HCT116 (cell line): ENCODE results near the gene RCOR1.

Experiments
- CEBPB ChIP-seq: IDR thresholded peaks from 2 replicates; pipeline ENCODE4 v1.6.1; 2012; ENCODE audit warnings: low read depth
- EGR1 ChIP-seq: IDR thresholded peaks from 2 replicates; pipeline ENCODE4 v1.6.1; 2012; ENCODE audit warnings: low read depth
- EZH2 ChIP-seq: fragments of 200-600 bp; sonication (generic); IDR thresholded peaks from 2 replicates; pipeline ENCODE4 v1.6.1; 2017; ENCODE audit warnings: antibody characterized with exemption, mixed run types
- EZH2phosphoT487 ChIP-seq: fragments of 200-600 bp; IDR thresholded peaks from 2 replicates; pipeline ENCODE4 v1.6.1; 2018; ENCODE audit warnings: antibody characterized with exemption, borderline replicate concordance
- POLR2A ChIP-seq: IDR thresholded peaks from 2 replicates; pipeline ENCODE4 v1.7.0; 2011; ENCODE audit warnings: borderline replicate concordance; ENCODE audit not compliant: insufficient read depth, insufficient read length; ENCODE audit errors: extremely low read depth
- POLR2AphosphoS5 ChIP-seq: IDR thresholded peaks from 2 replicates; pipeline ENCODE4 v1.6.1; 2011; ENCODE audit warnings: mild to moderate bottlenecking, low read depth, low read length, moderate library complexity
- SP1 ChIP-seq: IDR thresholded peaks from 2 replicates; pipeline ENCODE4 v1.6.1; 2012; ENCODE audit warnings: low read depth
- TCF7L2 ChIP-seq: IDR thresholded peaks from 2 replicates; pipeline ENCODE4 v1.7.0; 2011; ENCODE audit warnings: borderline replicate concordance, inconsistent platforms; ENCODE audit not compliant: insufficient read depth, insufficient read length; ENCODE audit errors: extremely low read depth
- ZNF274 ChIP-seq: fragments of 200-500 bp; sonication (Bioruptor generic); IDR thresholded peaks from 2 replicates; pipeline ENCODE4 v1.6.1; 2014; ENCODE audit warnings: mild to moderate bottlenecking, low read depth, low read length, inconsistent platforms
- TF ChIP-seq, protein P1 (sequence below), 3 experiments: fragments of 200-600 bp in 1 of 3; sonication (generic) in 1 of 3; IDR thresholded peaks in 2 of 3; conservative IDR thresholded peaks in 1 of 3; 2 replicates each; pipeline ENCODE4 v1.5.1; 2012 to 2017; ENCODE audit warnings: low read depth in 2 of 3, low read length in 2 of 3, antibody characterized with exemption in 1 of 3, borderline replicate concordance in 1 of 3, control low read depth in 1 of 3, mild to moderate bottlenecking in 1 of 3, mixed read lengths in 1 of 3, mixed run types in 1 of 3, moderate library complexity in 1 of 3; ENCODE audit not compliant: insufficient read depth in 1 of 3
- TF ChIP-seq, protein P2 (sequence below): IDR thresholded peaks from 2 replicates; pipeline ENCODE4 v1.6.1; 2012

DNA sequence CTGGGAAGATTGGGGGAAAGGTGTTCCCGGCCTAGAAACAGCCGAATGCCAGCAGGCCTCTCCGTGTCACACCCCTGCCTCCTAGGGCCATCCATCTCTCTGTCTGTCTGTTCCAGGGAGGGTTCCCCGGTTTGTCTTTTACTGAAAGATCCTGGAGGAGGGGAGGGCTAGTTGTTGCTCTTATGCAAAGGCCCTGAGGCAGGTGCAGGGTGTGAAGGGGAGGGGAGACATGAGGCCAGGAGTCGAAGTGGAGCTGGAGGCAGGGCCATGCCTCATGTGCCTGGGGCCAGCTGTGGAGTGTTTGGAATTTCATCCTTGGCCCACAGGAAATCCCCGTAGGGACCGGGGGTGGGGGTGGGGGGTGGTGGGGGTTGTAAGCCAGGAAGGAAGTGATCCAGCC lies 8.7 kb upstream of the RCOR1 start:
- TF ChIP-seq, protein P1, sequence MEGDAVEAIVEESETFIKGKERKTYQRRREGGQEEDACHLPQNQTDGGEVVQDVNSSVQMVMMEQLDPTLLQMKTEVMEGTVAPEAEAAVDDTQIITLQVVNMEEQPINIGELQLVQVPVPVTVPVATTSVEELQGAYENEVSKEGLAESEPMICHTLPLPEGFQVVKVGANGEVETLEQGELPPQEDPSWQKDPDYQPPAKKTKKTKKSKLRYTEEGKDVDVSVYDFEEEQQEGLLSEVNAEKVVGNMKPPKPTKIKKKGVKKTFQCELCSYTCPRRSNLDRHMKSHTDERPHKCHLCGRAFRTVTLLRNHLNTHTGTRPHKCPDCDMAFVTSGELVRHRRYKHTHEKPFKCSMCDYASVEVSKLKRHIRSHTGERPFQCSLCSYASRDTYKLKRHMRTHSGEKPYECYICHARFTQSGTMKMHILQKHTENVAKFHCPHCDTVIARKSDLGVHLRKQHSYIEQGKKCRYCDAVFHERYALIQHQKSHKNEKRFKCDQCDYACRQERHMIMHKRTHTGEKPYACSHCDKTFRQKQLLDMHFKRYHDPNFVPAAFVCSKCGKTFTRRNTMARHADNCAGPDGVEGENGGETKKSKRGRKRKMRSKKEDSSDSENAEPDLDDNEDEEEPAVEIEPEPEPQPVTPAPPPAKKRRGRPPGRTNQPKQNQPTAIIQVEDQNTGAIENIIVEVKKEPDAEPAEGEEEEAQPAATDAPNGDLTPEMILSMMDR (IDR thresholded peaks at IDR 0.05 in 2 of 3, conservative IDR thresholded peaks at IDR 0.05 in 1 of 3; ENCODE audit: borderline replicate concordance in 1 of 3, insufficient read depth in 1 of 3, low read depth in 2 of 3, low read length in 2 of 3), result no peak
- TF ChIP-seq ZNF274, result no peak
- TF ChIP-seq EZH2, result no peak
- TF ChIP-seq POLR2A, result no peak
- TF ChIP-seq EZH2phosphoT487, result no peak
- no peak for TF ChIP-seq POLR2AphosphoS5
- no peak for TF ChIP-seq SP1
- TF ChIP-seq, protein P2, sequence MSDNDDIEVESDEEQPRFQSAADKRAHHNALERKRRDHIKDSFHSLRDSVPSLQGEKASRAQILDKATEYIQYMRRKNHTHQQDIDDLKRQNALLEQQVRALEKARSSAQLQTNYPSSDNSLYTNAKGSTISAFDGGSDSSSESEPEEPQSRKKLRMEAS, result no peak
- TF ChIP-seq EGR1, result no peak
- no peak for TF ChIP-seq TCF7L2
- no peak for TF ChIP-seq CEBPB
